K562 (cell line): ENCODE results near the gene SUMO3. TPM values are rescaled to one million over a fixed set of nuclear protein-coding genes. Genes with fewer than 3 reads are reported as not detected.

Experiments
- CCNT2 ChIP-seq: IDR thresholded peaks from 2 replicates; pipeline ENCODE4 v1.6.1; 2011; ENCODE audit warnings: borderline replicate concordance, low read depth, mild to moderate bottlenecking, moderate library complexity, mixed read lengths, low read length; ENCODE audit not compliant: insufficient read length; ENCODE audit errors: extremely low read depth
- HMG20B ChIP-seq: fragments of 250-450 bp; sonication (Bioruptor Pico); IDR thresholded peaks from 2 replicates; pipeline ENCODE4 v1.5.0; 2021; ENCODE audit warnings: mild to moderate bottlenecking
- MYC ChIP-seq, 2 experiments: fragments of 250-450 bp in 1 of 2; sonication (Bioruptor Pico) in 1 of 2; IDR thresholded peaks; 2 replicates each; pipeline versions ENCODE4 v1.5.1 to v1.6.1; 2012 to 2021; ENCODE audit warnings: low read depth in 2 of 2, borderline replicate concordance in 1 of 2, improper control_type of control experiment in 1 of 2, low read length in 1 of 2, mild to moderate bottlenecking in 1 of 2, moderate library complexity in 1 of 2
- NR1H2 ChIP-seq: sonication (generic); formaldehyde crosslinking; IDR thresholded peaks from 2 replicates; pipeline ENCODE4 v1.4.0; 2020; ENCODE audit warnings: mild to moderate bottlenecking, missing genetic modification reagents
- POLR3A ChIP-seq: IDR thresholded peaks from 2 replicates; pipeline ENCODE4 v1.6.1; 2011; ENCODE audit warnings: borderline replicate concordance, mild to moderate bottlenecking, moderate library complexity; ENCODE audit not compliant: insufficient read length, insufficient read depth; ENCODE audit errors: extremely low read depth
- ZC3H8 ChIP-seq: fragments of 450-650 bp; IDR thresholded peaks from 2 replicates; pipeline ENCODE4 v1.6.1; 2017
- ZNF121 ChIP-seq: sonication (generic); formaldehyde crosslinking; conservative IDR thresholded peaks from 2 replicates; pipeline ENCODE4 v1.8.0; 2022; ENCODE audit warnings: missing genetic modification reagents
- ZNF133 ChIP-seq: fragments of 250-450 bp; sonication (Bioruptor Pico); IDR thresholded peaks from 2 replicates; pipeline ENCODE4 v1.4.0; 2020; ENCODE audit warnings: mild to moderate bottlenecking
- polyA plus RNA-seq, 8 experiments: library from polyadenylated mRNA; depleted of rRNA in 4 of 8; stranded (reverse) in 5 of 8; unstranded in 3 of 8; fragments of >200 nt; fragmentation: Nextera tagmentation in 2 of 8; fragmentation: Illumina TruSeq in 1 of 8; extraction: Ambion mirVana in 2 of 8; extraction: Trizol in 1 of 8; gene quantifications; 2 replicates each; pipeline versions ENCODE4 v1.2.1 to v1.2.3, GENCODE V29; 2011 to 2014; ENCODE audit warnings: inconsistent platforms in 1 of 8, missing spikeins in 1 of 8
- total RNA-seq, 7 experiments: library from RNA; depleted of rRNA in 6 of 7; stranded (reverse); fragments of >200 nt in 6 of 7; fragmentation: Illumina TruSeq in 2 of 7; extraction: Trizol in 2 of 7; gene quantifications; 2 replicates each; pipeline versions ENCODE4 v1.2.1 to v1.2.3, GENCODE V29; 2011 to 2021; ENCODE audit warnings: low replicate concordance in 1 of 7
- TF ChIP-seq, protein P1 (sequence below): IDR thresholded peaks from 2 replicates; pipeline ENCODE4 v1.6.1; 2012; ENCODE audit warnings: low read depth, low read length, improper control_type of control experiment, borderline replicate concordance
- TF ChIP-seq, protein P2 (sequence below): fragments of 450-650 bp; IDR thresholded peaks from 2 replicates; pipeline ENCODE4 v1.6.1; 2016; ENCODE audit warnings: low read depth, mild to moderate bottlenecking, moderate library complexity
- TF ChIP-seq, protein P3 (sequence below), 3 experiments: IDR thresholded peaks in 2 of 3; conservative IDR thresholded peaks in 1 of 3; 2 replicates each; pipeline ENCODE4 v1.5.1; 2011 to 2012; ENCODE audit warnings: low read length in 3 of 3, mild to moderate bottlenecking in 3 of 3, control low read depth in 2 of 3, improper control_type of control experiment in 1 of 3, inconsistent platforms in 1 of 3, low read depth in 1 of 3, mixed read lengths in 1 of 3, moderate library complexity in 1 of 3; ENCODE audit not compliant: insufficient read depth in 2 of 3
- TF ChIP-seq, protein P4 (sequence below), 2 experiments: fragments of 450-650 bp; formaldehyde crosslinking in 1 of 2; IDR thresholded peaks; 2 replicates each; pipeline versions ENCODE4 v1.4.0 to v1.6.1; 2014 to 2020; ENCODE audit warnings: mild to moderate bottlenecking in 2 of 2, borderline replicate concordance in 1 of 2, low read depth in 1 of 2

The SUMO3 gene
- total and polyA plus RNA-seq, 9 of the 15 experiments (the other 6 are each of a cell fraction or from before 2014, with no cell fraction given), result 13.9 to 143 (median 113) TPM

DNA sequence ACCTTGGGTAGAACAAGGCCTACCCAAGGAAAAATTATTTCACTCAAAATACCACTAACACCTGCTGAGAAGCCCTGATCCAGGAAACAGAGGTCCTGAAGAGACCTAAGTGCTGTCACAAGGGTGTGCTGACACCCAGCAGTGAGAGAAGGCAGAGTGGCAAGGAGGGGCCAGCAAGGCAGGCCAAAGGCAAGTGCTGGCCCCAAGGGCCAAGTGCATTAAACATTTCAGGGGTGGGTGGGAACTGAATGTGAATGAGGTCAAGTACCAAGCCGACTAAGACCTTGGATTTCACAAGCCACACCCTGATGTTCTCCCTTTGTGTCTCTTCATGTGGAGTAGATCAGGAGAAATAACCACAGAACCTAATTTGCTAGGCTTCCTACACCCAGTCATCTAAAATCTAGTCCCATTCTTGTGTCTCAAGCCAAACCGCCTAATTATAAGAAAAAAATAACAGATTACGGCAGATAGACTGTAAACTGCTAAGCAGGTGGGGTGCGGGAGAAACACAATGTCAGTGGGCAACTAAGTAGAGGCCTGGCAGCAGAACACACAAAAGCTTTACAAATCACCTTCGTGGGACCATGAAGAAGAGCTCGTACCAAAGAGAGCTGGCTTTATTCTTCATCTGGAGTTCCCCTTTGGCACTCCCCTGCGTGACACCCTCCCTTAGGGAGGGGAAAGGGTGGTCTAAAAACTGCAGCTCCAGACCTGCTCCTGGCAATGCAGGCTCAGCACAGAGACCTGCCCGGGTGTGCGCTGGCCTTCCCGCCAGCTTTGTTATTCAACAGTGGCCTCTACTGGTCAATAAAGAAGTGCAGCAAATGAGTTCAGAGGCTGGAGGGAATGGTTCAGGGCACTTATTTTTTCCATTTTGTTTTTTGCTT, 24.9 kb downstream of the SUMO3 start (continued):
- TF ChIP-seq MYC (IDR thresholded peaks at IDR 0.05; ENCODE audit: low read depth, low read length), result peak; percentile 46; the same call in 1 of the 2 replicates
- no peak for TF ChIP-seq MYC (CRISPR knock-in tag; IDR thresholded peaks at IDR 0.05; ENCODE audit: borderline replicate concordance, low read depth)
- no peak for TF ChIP-seq HMG20B
- TF ChIP-seq ZC3H8, result no peak
- no peak for TF ChIP-seq ZNF121
- 0 out of 2 replicates have a peak, but pooled peaks have one; percentile 23 for TF ChIP-seq NR1H2 (CRISPR knock-in tag)
- no peak for TF ChIP-seq ZNF133 (CRISPR knock-in tag)
- TF ChIP-seq POLR3A, result no peak
- TF ChIP-seq, protein P1, sequence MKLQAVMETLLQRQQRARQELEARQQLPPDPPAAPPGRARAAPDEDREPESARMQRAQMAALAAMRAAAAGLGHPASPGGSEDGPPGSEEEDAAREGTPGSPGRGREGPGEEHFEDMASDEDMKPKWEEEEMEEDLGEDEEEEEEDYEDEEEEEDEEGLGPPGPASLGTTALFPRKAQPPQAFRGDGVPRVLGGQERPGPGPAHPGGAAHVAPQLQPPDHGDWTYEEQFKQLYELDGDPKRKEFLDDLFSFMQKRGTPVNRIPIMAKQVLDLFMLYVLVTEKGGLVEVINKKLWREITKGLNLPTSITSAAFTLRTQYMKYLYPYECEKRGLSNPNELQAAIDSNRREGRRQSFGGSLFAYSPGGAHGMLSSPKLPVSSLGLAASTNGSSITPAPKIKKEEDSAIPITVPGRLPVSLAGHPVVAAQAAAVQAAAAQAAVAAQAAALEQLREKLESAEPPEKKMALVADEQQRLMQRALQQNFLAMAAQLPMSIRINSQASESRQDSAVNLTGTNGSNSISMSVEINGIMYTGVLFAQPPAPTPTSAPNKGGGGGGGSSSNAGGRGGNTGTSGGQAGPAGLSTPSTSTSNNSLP, result 0 out of 2 replicates have a peak, but pooled peaks have one; percentile 40
- no peak for TF ChIP-seq CCNT2
- TF ChIP-seq, protein P2, sequence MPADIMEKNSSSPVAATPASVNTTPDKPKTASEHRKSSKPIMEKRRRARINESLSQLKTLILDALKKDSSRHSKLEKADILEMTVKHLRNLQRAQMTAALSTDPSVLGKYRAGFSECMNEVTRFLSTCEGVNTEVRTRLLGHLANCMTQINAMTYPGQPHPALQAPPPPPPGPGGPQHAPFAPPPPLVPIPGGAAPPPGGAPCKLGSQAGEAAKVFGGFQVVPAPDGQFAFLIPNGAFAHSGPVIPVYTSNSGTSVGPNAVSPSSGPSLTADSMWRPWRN, result no peak
- TF ChIP-seq, protein P3, sequence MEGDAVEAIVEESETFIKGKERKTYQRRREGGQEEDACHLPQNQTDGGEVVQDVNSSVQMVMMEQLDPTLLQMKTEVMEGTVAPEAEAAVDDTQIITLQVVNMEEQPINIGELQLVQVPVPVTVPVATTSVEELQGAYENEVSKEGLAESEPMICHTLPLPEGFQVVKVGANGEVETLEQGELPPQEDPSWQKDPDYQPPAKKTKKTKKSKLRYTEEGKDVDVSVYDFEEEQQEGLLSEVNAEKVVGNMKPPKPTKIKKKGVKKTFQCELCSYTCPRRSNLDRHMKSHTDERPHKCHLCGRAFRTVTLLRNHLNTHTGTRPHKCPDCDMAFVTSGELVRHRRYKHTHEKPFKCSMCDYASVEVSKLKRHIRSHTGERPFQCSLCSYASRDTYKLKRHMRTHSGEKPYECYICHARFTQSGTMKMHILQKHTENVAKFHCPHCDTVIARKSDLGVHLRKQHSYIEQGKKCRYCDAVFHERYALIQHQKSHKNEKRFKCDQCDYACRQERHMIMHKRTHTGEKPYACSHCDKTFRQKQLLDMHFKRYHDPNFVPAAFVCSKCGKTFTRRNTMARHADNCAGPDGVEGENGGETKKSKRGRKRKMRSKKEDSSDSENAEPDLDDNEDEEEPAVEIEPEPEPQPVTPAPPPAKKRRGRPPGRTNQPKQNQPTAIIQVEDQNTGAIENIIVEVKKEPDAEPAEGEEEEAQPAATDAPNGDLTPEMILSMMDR (IDR thresholded peaks at IDR 0.05 in 2 of 3, conservative IDR thresholded peaks at IDR 0.05 in 1 of 3; ENCODE audit: insufficient read depth in 2 of 3, low read depth in 1 of 3, low read length in 3 of 3), result peak; percentile 70 to 91 (median 90)
- TF ChIP-seq, protein P4, sequence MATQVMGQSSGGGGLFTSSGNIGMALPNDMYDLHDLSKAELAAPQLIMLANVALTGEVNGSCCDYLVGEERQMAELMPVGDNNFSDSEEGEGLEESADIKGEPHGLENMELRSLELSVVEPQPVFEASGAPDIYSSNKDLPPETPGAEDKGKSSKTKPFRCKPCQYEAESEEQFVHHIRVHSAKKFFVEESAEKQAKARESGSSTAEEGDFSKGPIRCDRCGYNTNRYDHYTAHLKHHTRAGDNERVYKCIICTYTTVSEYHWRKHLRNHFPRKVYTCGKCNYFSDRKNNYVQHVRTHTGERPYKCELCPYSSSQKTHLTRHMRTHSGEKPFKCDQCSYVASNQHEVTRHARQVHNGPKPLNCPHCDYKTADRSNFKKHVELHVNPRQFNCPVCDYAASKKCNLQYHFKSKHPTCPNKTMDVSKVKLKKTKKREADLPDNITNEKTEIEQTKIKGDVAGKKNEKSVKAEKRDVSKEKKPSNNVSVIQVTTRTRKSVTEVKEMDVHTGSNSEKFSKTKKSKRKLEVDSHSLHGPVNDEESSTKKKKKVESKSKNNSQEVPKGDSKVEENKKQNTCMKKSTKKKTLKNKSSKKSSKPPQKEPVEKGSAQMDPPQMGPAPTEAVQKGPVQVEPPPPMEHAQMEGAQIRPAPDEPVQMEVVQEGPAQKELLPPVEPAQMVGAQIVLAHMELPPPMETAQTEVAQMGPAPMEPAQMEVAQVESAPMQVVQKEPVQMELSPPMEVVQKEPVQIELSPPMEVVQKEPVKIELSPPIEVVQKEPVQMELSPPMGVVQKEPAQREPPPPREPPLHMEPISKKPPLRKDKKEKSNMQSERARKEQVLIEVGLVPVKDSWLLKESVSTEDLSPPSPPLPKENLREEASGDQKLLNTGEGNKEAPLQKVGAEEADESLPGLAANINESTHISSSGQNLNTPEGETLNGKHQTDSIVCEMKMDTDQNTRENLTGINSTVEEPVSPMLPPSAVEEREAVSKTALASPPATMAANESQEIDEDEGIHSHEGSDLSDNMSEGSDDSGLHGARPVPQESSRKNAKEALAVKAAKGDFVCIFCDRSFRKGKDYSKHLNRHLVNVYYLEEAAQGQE (IDR thresholded peaks at IDR 0.05; ENCODE audit: borderline replicate concordance), result peak; percentile 65; the same call in 1 of the 2 replicates
- TF ChIP-seq, protein P4 (CRISPR knock-in tag; IDR thresholded peaks at IDR 0.05; ENCODE audit: low read depth), result no peak
